GM13977 (cell line): ENCODE results near the gene ADD1.

Source experiments
- DNase-seq: peaks from one replicate; pipeline ENCODE4 v3.0.0; 2012; ENCODE audit warnings: low spot score
- CTCF ChIP-seq: IDR thresholded peaks from 2 replicates; pipeline ENCODE4 v1.5.1; 2012; ENCODE audit warnings: mild to moderate bottlenecking, control low read depth; ENCODE audit not compliant: insufficient read depth; ENCODE audit errors: extremely low read depth, missing control alignments
- in situ Hi-C: fragments of 300-500 bp; cut with MboI; formaldehyde crosslinking; loops from one replicate; pipeline ENCODE4 v1.12.0; 2022; ENCODE audit warnings: low sequenced_read_pairs, low pct_unique_long_range_greater_than_20kb, mixed read lengths, inconsistent platforms; ENCODE audit not compliant: unreplicated experiment

Gene ADD1

GRCh38 chr4:2823671-2824328, 19.8 kb upstream of the ADD1 start:
- in situ Hi-C loops: no loop called here
- DNase-seq: no peak
- no peak for TF ChIP-seq CTCF

GRCh38 chr4:2824329-2824835, 19.3 kb upstream of the ADD1 start:
- TF ChIP-seq CTCF: no peak
- in situ Hi-C loops: no loop called here
- DNase-seq: no peak

GRCh38 chr4:2824836-2825381, 18.7 kb upstream of the ADD1 start:
- in situ Hi-C loops: no loop called here
- no peak for TF ChIP-seq CTCF
- no peak for DNase-seq

- TF ChIP-seq CTCF: no peak
- no peak for DNase-seq
- in situ Hi-C loops: no loop called here
These were observed 17.9 kb upstream of the ADD1 start for GRCh38 chr4:2825740-2826139.

GRCh38 chr4:2827071-2827873, 16.4 kb upstream of the ADD1 start:
- no peak for DNase-seq
- TF ChIP-seq CTCF: no peak
- in situ Hi-C loops: no loop called here

- no peak for DNase-seq
- no peak for TF ChIP-seq CTCF
- in situ Hi-C loops: no loop called here
These were observed 15.5 kb upstream of the ADD1 start for GRCh38 chr4:2827874-2828751.
